H1 (cell line): ENCODE measurements around the gene ZNF521. TPM values are rescaled to one million over a fixed set of nuclear protein-coding genes. Genes with fewer than 3 reads are reported as not detected.

Experiments
- ATF2 ChIP-seq: IDR thresholded peaks from 2 replicates; pipeline ENCODE4 v1.6.1; 2012; ENCODE audit warnings: low read length, inconsistent platforms
- CEBPB ChIP-seq: IDR thresholded peaks from 2 replicates; pipeline ENCODE4 v1.6.1; 2012; ENCODE audit warnings: low read depth, low read length
- CHD2 ChIP-seq: IDR thresholded peaks from 2 replicates; pipeline ENCODE4 v1.6.1; 2012; ENCODE audit warnings: low read length, improper control_type of control experiment
- EGR1 ChIP-seq: IDR thresholded peaks from 2 replicates; pipeline ENCODE4 v1.6.1; 2011; ENCODE audit warnings: low read depth, low read length, borderline replicate concordance
- EZH2 ChIP-seq: fragments of 200-600 bp; sonication (generic); IDR thresholded peaks from 2 replicates; pipeline ENCODE4 v1.7.1; 2012; ENCODE audit warnings: low read depth, mild to moderate bottlenecking, moderate library complexity, low read length, inconsistent platforms; ENCODE audit not compliant: severe bottlenecking
- JUND ChIP-seq: IDR thresholded peaks from 2 replicates; pipeline ENCODE4 v1.6.1; 2011; ENCODE audit warnings: mild to moderate bottlenecking, improper control_type of control experiment, low read length
- KDM5A ChIP-seq: fragments of 200-600 bp; IDR thresholded peaks from 2 replicates; pipeline ENCODE4 v1.7.1; 2012; ENCODE audit warnings: mild to moderate bottlenecking, low read length, inconsistent platforms, mixed read lengths
- MAFK ChIP-seq: IDR thresholded peaks from 2 replicates; pipeline ENCODE4 v1.6.1; 2012; ENCODE audit warnings: low read depth, mild to moderate bottlenecking, improper control_type of control experiment, low read length
- POLR2A ChIP-seq, 2 experiments: IDR thresholded peaks; 1 replicate in 1 of 2; 2 replicates in 1 of 2; pipeline ENCODE4 v1.6.1; 2011; ENCODE audit warnings: low read depth in 2 of 2, low read length in 2 of 2, mild to moderate bottlenecking in 2 of 2; ENCODE audit errors: control extremely low read depth in 1 of 2
- RAD21 ChIP-seq, 2 experiments: IDR thresholded peaks in 1 of 2; conservative IDR thresholded peaks in 1 of 2; 2 replicates each; pipeline ENCODE4 v1.6.1; 2011; ENCODE audit warnings: low read depth in 2 of 2, low read length in 2 of 2, improper control_type of control experiment in 1 of 2, inconsistent platforms in 1 of 2, mild to moderate bottlenecking in 1 of 2, moderate library complexity in 1 of 2
- RBBP5 ChIP-seq: IDR thresholded peaks from 2 replicates; pipeline ENCODE4 v1.7.1; 2012; ENCODE audit warnings: low read depth, mild to moderate bottlenecking, inconsistent platforms, low read length, moderate library complexity, borderline replicate concordance
- RFX5 ChIP-seq: IDR thresholded peaks from 2 replicates; pipeline ENCODE4 v1.6.1; 2011; ENCODE audit warnings: low read depth, low read length, improper control_type of control experiment, borderline replicate concordance
- RXRA ChIP-seq: IDR thresholded peaks from 2 replicates; pipeline ENCODE4 v1.6.1; 2011; ENCODE audit warnings: low read depth, mild to moderate bottlenecking, low read length, moderate library complexity; ENCODE audit not compliant: insufficient read depth
- SAP30 ChIP-seq: fragments of 300-600 bp; sonication (generic); IDR thresholded peaks from 2 replicates; pipeline ENCODE4 v1.7.1; 2012; ENCODE audit warnings: low read length, moderate library complexity, mild to moderate bottlenecking, inconsistent platforms; ENCODE audit not compliant: insufficient read depth, insufficient replicate concordance
- SP1 ChIP-seq: IDR thresholded peaks from 2 replicates; pipeline ENCODE4 v1.6.1; 2011; ENCODE audit warnings: low read depth, low read length
- SP4 ChIP-seq: IDR thresholded peaks from 2 replicates; pipeline ENCODE4 v1.6.1; 2012; ENCODE audit warnings: low read length, inconsistent platforms
- TAF7 ChIP-seq: optimal IDR thresholded peaks from 2 replicates; pipeline ENCODE3; 2011; ENCODE audit warnings: low read depth, mild to moderate bottlenecking, inconsistent platforms, low read length, moderate library complexity, borderline replicate concordance
- polyA plus RNA-seq, 7 experiments: library from polyadenylated mRNA; depleted of rRNA in 3 of 7; stranded (reverse) in 5 of 7; unstranded in 2 of 7; fragments of >200 nt in 5 of 7; fragments of 200-250 nt in 2 of 7; gene quantifications; 1 replicate in 5 of 7; 2 replicates in 1 of 7; 4 replicates in 1 of 7; pipeline versions ENCODE4 v1.2.1 to v1.2.3, GENCODE V29; 2011 to 2013; ENCODE audit warnings: missing spikeins in 2 of 7, mixed read lengths in 2 of 7
- total RNA-seq: library from RNA; stranded (reverse); fragmentation: NEBNext Ultra II Directional; extraction: Animal tissue kit (Norgen Biotek cat#: 25700); gene quantifications from 2 replicates; pipeline ENCODE4 v1.2.1, GENCODE V29; 2021
- TF ChIP-seq, protein P1 (sequence below): IDR thresholded peaks from 2 replicates; pipeline ENCODE4 v1.6.1; 2012; ENCODE audit warnings: inconsistent platforms
- TF ChIP-seq, protein P2 (sequence below), 3 experiments: IDR thresholded peaks; 1 replicate in 2 of 3; 2 replicates in 1 of 3; pipeline versions ENCODE4 v1.5.1 to v1.6.1; 2011; ENCODE audit warnings: low read length in 3 of 3, mild to moderate bottlenecking in 3 of 3, inconsistent platforms in 2 of 3, low read depth in 1 of 3, moderate library complexity in 1 of 3; ENCODE audit not compliant: insufficient read depth in 1 of 3; ENCODE audit errors: control extremely low read depth in 1 of 3

The ZNF521 gene
- total and polyA plus RNA-seq, 2 of the 8 experiments (the other 6 are each of a cell fraction or from before 2014, with no cell fraction given) = 9.5 to 15.8 TPM

DNA sequence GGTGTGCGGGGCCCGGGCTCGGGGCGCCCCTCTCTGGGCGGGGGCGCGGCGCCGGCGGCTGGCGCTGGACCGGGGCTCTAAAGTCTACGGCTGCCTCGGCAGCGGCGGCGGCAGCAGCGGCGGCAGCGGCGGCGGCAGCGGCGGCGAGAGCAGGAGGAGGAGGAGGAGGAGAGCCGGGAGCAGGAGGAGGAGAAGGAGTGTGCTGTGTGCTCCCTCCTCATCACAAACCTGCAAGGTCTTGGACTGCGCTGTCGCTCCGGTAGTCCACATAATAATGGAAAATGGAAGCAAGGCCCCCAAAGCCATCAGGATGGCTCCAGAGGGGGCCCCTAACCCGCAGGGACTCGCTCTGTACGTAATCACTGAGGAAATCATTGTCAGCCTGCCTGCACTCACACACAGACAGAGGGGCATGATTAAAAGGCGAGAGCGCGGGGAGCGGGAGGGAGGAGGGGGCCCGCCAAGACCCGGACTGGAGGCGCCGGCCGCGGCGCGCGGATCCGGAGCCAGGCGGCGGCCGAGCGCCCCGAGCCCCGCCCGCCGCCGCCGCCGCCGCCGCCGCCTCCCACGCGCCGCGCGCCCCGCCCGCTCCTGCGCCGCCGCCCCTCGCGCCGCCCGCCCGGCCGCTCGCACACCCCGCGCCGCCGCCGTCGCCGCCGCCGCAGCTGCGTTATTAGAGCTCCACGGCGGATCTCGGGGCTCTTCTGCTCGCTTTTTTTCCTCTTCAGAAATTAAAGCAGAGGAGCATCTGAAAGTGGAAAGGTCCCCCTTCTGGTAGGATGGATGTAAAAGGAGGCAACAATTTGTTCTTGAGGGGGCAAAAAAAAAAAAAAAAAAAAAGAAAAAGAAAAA, at the start of gene ZNF521 (continued):
- TF ChIP-seq SP4 (no peak), JUND (no peak), RXRA (no peak), KDM5A (no peak), SAP30 (no peak), EGR1 (peak; percentile 41; the same call in 1 of the 2 replicates), TAF7 (no peak), POLR2A (IDR thresholded peaks at IDR 0.05; ENCODE audit: control extremely low read depth in 1 of 2, low read depth in 2 of 2, low read length in 2 of 2) (peak in 1 of 2 experiments; percentile 54; a peak in 2 of 3 replicates), RAD21 (IDR thresholded peaks at IDR 0.05 in 1 of 2, conservative IDR thresholded peaks at IDR 0.05 in 1 of 2; ENCODE audit: low read depth in 2 of 2, low read length in 2 of 2) (peak; percentile 29 to 31; a peak in 3 of 4 replicates), RBBP5 (peak; percentile 52), SP1 (peak; percentile 83), CEBPB (no peak), ATF2 (no peak), EZH2 (no peak), MAFK (no peak), CHD2 (no peak), RFX5 (no peak)
- TF ChIP-seq, protein P1, sequence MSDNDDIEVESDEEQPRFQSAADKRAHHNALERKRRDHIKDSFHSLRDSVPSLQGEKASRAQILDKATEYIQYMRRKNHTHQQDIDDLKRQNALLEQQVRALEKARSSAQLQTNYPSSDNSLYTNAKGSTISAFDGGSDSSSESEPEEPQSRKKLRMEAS = 0 out of 2 replicates have a peak, but pooled peaks have one; percentile 36
- TF ChIP-seq, protein P2, sequence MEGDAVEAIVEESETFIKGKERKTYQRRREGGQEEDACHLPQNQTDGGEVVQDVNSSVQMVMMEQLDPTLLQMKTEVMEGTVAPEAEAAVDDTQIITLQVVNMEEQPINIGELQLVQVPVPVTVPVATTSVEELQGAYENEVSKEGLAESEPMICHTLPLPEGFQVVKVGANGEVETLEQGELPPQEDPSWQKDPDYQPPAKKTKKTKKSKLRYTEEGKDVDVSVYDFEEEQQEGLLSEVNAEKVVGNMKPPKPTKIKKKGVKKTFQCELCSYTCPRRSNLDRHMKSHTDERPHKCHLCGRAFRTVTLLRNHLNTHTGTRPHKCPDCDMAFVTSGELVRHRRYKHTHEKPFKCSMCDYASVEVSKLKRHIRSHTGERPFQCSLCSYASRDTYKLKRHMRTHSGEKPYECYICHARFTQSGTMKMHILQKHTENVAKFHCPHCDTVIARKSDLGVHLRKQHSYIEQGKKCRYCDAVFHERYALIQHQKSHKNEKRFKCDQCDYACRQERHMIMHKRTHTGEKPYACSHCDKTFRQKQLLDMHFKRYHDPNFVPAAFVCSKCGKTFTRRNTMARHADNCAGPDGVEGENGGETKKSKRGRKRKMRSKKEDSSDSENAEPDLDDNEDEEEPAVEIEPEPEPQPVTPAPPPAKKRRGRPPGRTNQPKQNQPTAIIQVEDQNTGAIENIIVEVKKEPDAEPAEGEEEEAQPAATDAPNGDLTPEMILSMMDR (IDR thresholded peaks at IDR 0.05; ENCODE audit: control extremely low read depth in 1 of 3, insufficient read depth in 1 of 3, low read depth in 1 of 3, low read length in 3 of 3) = no peak; a peak in 1 of 4 replicates
